Kidney (tissue), 14 donors: Measurements from ENCODE around the gene SMAD2. TPM values are rescaled to one million over a fixed set of nuclear protein-coding genes. Genes with fewer than 3 reads are reported as not detected.

Experiments
- DNase-seq, 5 donors: peaks; one replicate each; pipeline ENCODE4 v3.0.0-alpha.2; 2013 to 2020
- FAIRE-seq: peaks from 2 replicates; lab custom pipeline; 2012; peaks lifted over from hg19 to GRCh38; lab: Jason Lieb, UNC
- H3K27ac ChIP-seq, 2 donors: one replicate each; pipeline ENCODE4 v1.7.0; 2013; ENCODE audit warnings: low read depth in 2 of 2, low read length in 2 of 2, inconsistent platforms in 1 of 2
- H3K27me3 ChIP-seq: one replicate; pipeline ENCODE4 v1.7.1; 2013; ENCODE audit warnings: low read length, inconsistent platforms; ENCODE audit not compliant: control insufficient read depth, insufficient read depth
- H3K36me3 ChIP-seq, 3 donors: one replicate each; pipeline versions ENCODE4 v1.7.0 to v1.7.1; 2013; ENCODE audit warnings: low read length in 3 of 3, control low read depth in 1 of 3, inconsistent platforms in 1 of 3; ENCODE audit not compliant: insufficient read depth in 3 of 3, control insufficient read depth in 2 of 3
- H3K4me1 ChIP-seq, 3 donors: one replicate each; pipeline versions ENCODE4 v1.7.0 to v1.7.1; 2013; ENCODE audit warnings: low read length in 3 of 3, inconsistent platforms in 1 of 3, low read depth in 1 of 3; ENCODE audit not compliant: control insufficient read depth in 2 of 3, insufficient read depth in 2 of 3
- H3K4me3 ChIP-seq, 3 donors: one replicate each; pipeline versions ENCODE4 v1.7.0 to v1.8.1; 2013; ENCODE audit warnings: low read length in 3 of 3, control low read depth in 1 of 3, inconsistent platforms in 1 of 3
- H3K9ac ChIP-seq, 3 donors: one replicate each; pipeline versions ENCODE4 v1.7.0 to v1.7.1; 2013; ENCODE audit warnings: low read length in 3 of 3, control low read depth in 1 of 3, inconsistent platforms in 1 of 3
- H3K9me3 ChIP-seq, 3 donors: one replicate each; pipeline versions ENCODE4 v1.7.0 to v1.7.1; 2013; ENCODE audit warnings: low read length in 3 of 3, control low read depth in 1 of 3, inconsistent platforms in 1 of 3; ENCODE audit not compliant: control insufficient read depth in 2 of 3, insufficient read depth in 1 of 3
- intact Hi-C: fragments of 100-400 bp; cut with DNase I; formaldehyde crosslinking; loops from one replicate; pipeline ENCODE4 v1.11.1; 2022
- polyA plus RNA-seq: library from polyadenylated mRNA; stranded (reverse); fragments of 350-450 nt; fragmentation: Illumina TruSeq; extraction: RNeasy Lipid Tissue Mini Kit (QIAGEN cat#74804); gene quantifications from one replicate; pipeline ENCODE4 v1.2.3, GENCODE V29; 2014; ENCODE audit warnings: low read depth, low replicate concordance; ENCODE audit not compliant: insufficient read depth
- total RNA-seq: library from RNA; stranded (reverse); fragmentation: NEBNext Ultra II Directional; extraction: Animal tissue kit (Norgen Biotek cat#: 25700); gene quantifications from one replicate; pipeline ENCODE4 v1.2.1, GENCODE V29; 2021
- TF ChIP-seq, protein P1 (sequence below): IDR thresholded peaks from 3 replicates; pipeline ENCODE4 v1.5.1; 2012; ENCODE audit warnings: mild to moderate bottlenecking, moderate library complexity, borderline replicate concordance; ENCODE audit not compliant: insufficient read depth; ENCODE audit errors: extremely low read depth
- donor health status: control.
- donor health status: control.
- donor health status: control.
- donor health status: control.
- donor health status: control.
- donor health status: DM: yes; HTN: yes; CAD: no.
- donor health status: Normal renal cell carcinoma (clear cell type).

Gene SMAD2
- total and polyA plus RNA-seq, 2 donors from 2014 or later, result 29.9 to 147 TPM

DNA sequence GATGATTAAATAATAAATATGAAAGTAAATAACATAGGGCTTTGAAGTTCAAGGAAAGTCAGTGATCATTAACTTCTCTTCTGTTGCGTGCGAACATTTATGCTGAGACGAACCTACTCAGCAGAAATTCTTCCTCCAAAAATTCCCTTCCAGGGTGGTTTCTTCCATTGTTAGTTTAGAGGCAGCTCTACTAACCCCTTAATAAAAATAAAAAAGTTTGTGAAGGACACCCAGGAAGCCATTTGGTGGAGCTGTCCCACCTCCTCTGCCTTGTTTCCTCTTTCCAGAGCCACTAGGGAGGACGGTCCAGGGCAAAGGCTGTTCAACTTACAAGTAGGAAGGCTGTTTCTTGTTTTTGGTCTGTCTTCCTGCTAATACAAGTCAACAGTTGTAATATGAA is 2.1 kb upstream of the SMAD2 start:
- FAIRE-seq (no peak), DNase-seq (no peak)
- no peak overlapping the region for H3K9ac ChIP-seq
- H3K27ac ChIP-seq, result no peak overlapping the region
- H3K9me3 ChIP-seq, result no peaks in the 10 kb centered on the region
- no peak overlapping the region for H3K4me3 ChIP-seq
- peaks cover 0 to 5% (median 4%) of the 10 kb centered on the region in 3 donors for H3K4me1 ChIP-seq
- TF ChIP-seq, protein P1, sequence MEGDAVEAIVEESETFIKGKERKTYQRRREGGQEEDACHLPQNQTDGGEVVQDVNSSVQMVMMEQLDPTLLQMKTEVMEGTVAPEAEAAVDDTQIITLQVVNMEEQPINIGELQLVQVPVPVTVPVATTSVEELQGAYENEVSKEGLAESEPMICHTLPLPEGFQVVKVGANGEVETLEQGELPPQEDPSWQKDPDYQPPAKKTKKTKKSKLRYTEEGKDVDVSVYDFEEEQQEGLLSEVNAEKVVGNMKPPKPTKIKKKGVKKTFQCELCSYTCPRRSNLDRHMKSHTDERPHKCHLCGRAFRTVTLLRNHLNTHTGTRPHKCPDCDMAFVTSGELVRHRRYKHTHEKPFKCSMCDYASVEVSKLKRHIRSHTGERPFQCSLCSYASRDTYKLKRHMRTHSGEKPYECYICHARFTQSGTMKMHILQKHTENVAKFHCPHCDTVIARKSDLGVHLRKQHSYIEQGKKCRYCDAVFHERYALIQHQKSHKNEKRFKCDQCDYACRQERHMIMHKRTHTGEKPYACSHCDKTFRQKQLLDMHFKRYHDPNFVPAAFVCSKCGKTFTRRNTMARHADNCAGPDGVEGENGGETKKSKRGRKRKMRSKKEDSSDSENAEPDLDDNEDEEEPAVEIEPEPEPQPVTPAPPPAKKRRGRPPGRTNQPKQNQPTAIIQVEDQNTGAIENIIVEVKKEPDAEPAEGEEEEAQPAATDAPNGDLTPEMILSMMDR, result no peak
- H3K27me3 ChIP-seq, result no peaks in the 10 kb centered on the region
- intact Hi-C loops, result no loop called here
- H3K36me3 ChIP-seq, result no peaks in the 10 kb centered on the region

DNA sequence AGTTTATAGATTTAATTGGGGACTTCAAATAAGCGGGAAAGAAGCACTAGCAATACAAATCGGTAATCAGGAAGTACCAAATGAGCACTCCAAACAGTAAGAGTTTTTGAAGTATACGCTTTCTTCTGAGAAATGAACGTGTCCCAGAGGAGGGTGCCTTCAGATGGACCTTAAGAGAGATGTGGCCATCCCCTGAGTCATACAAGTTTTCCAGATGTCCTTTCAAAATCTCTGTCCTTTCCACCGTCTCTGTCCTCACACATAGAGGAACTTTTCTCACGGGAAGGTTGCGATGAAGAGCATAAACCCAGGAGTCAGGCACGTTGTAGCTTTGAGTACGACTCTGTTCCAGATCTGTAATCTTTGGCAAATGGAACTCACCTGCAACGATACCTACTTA is 1.7 kb upstream of the SMAD2 start:
- Histone ChIP-seq H3K4me1 (peaks cover 0 to 7% (median 4%) of the 10 kb centered on the region in 3 donors), H3K4me3 (peak overlapping the region in 1 of 3 donors; percentile 68), H3K9ac (no peak overlapping the region), H3K27me3 (no peaks in the 10 kb centered on the region), H3K27ac (no peak overlapping the region), H3K9me3 (no peaks in the 10 kb centered on the region), H3K36me3 (no peaks in the 10 kb centered on the region)
- DNase-seq (no peak), FAIRE-seq (no peak)
- TF ChIP-seq, protein P1, result no peak
- intact Hi-C loops, result no loop called here

- peak overlapping the region; percentile 86 to 91 for H3K27ac ChIP-seq
- no peaks in the 10 kb centered on the region for H3K36me3 ChIP-seq
- H3K9ac ChIP-seq, result peak overlapping the region in 1 of 3 donors; percentile 34
- peak in 3 of 5 donors; percentile 62 to 69 (median 63) for DNase-seq
- no peaks in the 10 kb centered on the region for H3K27me3 ChIP-seq
- TF ChIP-seq, protein P1, result no peak
- intact Hi-C loops, result no loop called here
- H3K9me3 ChIP-seq, result no peaks in the 10 kb centered on the region
- no peak for FAIRE-seq
- peaks cover 0 to 9% (median 4%) of the 10 kb centered on the region in 3 donors for H3K4me1 ChIP-seq
- peak overlapping the region; percentile 21 to 68 (median 61) for H3K4me3 ChIP-seq
Measured at GRCh38 chr18:47931718-47932103, 1.3 kb upstream of the SMAD2 start.
